Stimulated activated CD8-positive, alpha-beta memory T cell treated with anti-CD3 and anti-CD28 coated beads, Interleukin-4, amount 100 ng/mL, for 24 hours (primary cell): ENCODE results near the gene INPP4A.

ENCODE experiments used
- DNase-seq: peaks from one replicate; pipeline ENCODE4 v3.0.0-alpha.2; 2020; ENCODE audit warnings: low read depth

INPP4A gene

GRCh38 chr2:98496750-98497493 is 52.3 kb downstream of the INPP4A start:
- no peak for DNase-seq

GRCh38 chr2:98498703-98499440 is 54.2 kb downstream of the INPP4A start:
- no peak for DNase-seq

- no peak for DNase-seq
These were observed 55.9 kb downstream of the INPP4A start for GRCh38 chr2:98500561-98500960.

- no peak for DNase-seq
These were observed 56.6 kb downstream of the INPP4A start for GRCh38 chr2:98501223-98501622.

- no peak for DNase-seq
These were observed 57.2 kb downstream of the INPP4A start for GRCh38 chr2:98501876-98502275.

- no peak for DNase-seq
These were observed 58.1 kb downstream of the INPP4A start for GRCh38 chr2:98502556-98503335.

DNA sequence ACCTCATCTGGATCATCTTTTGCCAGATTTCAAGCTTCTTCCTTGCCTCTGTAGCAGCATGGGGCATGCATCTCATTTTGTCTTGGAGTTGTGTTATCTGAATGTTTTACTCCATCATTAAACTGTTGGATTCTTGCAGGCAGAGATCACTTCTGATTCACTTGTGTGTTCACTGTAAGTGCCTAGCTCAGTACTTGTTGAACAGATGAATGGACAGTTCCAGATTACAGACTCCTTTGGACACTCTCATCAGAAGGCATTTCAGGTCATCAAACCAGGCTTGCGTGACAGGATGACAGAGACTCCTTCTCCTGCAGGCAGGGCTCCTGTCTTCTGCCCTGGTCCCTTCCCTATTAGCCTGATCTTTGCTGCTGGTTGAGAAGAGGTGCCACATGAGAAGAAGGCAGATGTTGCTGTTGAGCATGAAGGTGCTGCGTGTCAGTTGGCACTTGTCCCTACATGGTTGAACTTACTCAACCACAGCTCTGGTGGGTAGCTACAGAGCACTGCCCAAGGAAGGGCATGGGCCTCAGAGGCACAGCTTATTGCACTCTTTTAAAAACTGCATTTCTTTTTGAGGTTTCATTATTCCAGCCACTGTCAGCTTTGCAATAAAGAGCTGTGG is 58.9 kb downstream of the INPP4A start:
- no peak for DNase-seq

DNA sequence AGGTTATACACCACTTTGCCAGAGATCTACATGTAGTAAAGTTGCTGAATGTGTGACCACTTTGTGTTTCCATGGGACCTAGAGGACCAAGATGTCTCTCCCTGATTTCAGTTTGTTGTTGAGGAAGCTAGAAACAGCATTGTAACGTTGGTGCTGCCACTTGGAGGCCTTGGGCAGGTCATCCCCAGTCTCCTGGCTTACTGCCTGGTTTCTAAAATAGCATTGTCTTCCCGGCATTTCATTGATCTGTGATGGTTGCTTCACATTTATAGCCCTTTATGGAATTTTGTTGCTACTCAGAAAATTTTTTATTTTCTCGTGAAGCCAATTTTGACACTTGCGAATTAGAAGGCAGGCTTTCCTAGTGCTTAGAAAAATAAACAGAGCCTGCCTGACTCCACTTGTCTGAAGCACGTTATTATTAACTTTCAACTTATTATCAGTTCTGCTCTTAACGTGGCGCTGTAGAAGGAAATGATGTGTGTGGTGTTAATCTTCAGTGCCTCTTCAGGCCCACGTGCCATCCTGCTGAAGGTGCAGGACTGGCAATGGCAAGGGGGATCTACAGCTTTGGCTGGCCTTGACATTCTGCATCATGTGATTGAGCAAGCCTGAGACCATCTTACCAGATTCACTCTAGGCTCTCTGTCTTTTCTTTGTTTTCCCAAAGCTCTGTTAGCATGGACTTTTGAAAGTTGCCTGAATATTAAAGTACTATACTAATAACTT is 59.9 kb downstream of the INPP4A start:
- no peak for DNase-seq

GRCh38 chr2:98505311-98505808 is 60.7 kb downstream of the INPP4A start:
- no peak for DNase-seq

DNA sequence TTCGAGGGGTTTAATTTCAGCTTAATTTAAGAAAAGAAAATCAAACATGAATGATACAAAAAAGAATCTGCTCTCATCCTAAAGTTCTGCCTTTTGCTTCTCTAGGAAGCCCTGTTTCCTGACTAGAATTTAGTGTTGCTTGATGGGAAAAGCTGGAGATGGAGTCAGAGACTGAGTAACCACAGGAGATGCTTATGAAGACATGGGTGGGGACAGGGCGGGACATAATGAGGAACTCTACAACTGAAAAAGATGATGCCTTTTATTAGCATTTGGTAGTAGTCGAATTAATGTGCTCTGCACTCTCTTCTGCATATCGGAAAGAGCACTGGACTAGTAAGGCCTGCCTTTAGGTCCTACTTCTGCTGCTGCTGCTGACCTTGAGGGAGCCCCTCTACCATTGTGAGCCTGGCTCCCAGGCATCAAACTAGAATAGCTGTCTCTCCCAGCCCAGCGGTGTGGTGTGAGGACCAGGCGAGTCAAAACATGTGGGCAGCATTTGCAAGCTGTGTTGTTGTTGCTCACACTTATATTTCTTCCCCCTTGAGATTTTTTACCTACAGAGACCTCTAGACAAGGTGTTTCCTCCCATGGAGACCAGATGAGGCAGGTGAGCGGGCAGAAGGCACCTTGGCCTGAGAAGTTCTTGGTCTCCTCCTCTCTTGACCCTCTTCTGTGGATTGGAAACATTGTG is 61.5 kb downstream of the INPP4A start:
- DNase-seq, result no peak

DNA sequence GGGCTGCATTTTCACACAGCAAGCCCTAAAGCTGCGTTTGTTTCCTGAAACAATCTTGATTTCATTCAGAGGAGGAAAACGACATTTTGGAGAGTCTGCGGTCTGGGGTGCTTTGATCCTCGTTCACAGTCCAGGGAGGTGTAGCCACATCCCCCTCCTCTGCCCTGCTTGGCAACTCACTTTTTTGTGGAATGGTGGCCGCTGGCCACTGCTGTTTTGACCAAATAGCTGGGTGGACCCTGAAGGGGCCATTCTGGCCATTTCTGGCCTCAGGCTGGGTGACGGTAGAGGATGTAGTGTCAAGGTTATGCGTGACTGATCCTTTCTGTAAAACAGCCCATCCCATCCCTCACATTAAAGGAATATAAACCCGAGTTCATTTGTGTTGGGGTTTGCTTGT is 62.2 kb downstream of the INPP4A start:
- no peak for DNase-seq

- DNase-seq, result no peak
These were observed 62.8 kb downstream of the INPP4A start for GRCh38 chr2:98507461-98507860.

DNA sequence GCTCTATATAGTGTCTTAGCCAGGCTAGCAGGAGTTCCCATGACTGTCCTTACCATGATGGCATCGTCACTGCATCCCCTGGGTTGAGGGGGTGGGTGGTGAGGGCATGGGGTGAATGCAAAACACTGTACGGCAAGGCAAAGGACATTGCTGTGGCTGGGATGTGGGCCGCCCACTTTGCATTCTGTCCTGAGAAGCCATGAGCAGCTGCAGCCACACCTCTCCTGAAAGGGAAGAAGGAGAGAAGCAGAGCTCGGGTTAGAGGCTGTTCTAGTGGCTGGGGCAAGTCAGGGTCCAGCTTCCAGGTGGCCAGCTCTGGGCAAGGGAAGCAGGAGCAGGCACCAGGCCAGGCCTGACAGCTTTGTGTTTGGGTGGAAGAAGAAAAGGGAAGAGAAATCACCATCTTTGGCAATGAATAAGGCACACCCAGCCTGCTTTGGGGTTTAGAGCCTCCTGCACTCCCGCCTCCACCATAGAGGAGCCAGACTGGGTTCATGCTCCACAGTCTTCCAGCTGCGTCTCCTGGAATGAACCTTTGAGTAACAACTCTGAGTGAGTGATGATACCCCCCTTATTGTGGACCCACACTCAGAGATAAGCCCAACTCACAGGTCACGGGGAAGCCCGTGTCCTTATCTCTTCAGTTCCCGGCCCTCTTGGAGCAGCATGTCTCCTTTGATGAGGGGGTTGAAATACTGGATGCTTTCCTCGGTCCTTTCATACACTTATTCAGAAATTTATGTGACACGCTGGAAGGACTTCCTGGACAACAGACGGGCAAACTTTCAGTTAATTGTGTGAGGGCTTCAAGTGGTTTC is 63.4 kb downstream of the INPP4A start:
- DNase-seq, result no peak

DNA sequence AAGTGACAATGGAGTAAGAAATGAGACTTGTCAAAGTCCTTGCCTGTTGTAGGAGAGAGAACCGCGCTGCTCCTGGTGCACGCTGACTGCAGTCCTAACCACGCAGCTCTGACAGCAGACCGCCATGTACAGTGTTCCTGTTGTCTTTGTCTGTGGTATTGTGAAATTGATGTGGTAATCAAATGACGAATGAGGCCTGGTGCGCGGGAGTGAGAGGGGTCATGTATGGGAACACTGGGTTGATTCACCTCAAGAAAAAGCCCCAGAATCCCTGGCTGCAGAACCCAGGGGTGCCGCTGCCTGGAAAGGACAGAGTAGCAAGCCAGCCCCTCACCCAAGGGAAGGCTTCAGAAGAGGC is 64.0 kb downstream of the INPP4A start:
- DNase-seq, result peak; percentile 34

GRCh38 chr2:98509542-98510321 is 65.1 kb downstream of the INPP4A start:
- DNase-seq, result no peak

DNA sequence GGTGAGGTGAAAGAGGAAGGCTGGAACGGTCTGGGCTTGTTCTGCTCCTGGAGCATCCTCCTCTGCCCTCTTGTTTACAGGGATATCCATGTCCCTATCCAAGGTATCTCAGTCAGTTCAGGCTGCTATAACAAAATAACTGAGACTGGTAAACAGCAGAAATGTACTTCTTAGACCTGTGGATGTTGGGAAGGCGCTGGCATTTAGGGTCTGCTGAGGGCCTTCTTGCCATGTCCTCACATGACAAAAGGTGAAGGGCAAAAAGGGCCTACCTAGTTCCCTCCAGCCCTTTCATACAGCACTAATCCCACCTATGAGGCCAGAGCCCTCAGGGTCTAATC is 65.6 kb downstream of the INPP4A start:
- DNase-seq, result no peak

- no peak for DNase-seq
These were observed 67.3 kb downstream of the INPP4A start for GRCh38 chr2:98511981-98512380.

- DNase-seq, result no peak
These were observed 68.0 kb downstream of the INPP4A start for GRCh38 chr2:98512699-98513098.

DNA sequence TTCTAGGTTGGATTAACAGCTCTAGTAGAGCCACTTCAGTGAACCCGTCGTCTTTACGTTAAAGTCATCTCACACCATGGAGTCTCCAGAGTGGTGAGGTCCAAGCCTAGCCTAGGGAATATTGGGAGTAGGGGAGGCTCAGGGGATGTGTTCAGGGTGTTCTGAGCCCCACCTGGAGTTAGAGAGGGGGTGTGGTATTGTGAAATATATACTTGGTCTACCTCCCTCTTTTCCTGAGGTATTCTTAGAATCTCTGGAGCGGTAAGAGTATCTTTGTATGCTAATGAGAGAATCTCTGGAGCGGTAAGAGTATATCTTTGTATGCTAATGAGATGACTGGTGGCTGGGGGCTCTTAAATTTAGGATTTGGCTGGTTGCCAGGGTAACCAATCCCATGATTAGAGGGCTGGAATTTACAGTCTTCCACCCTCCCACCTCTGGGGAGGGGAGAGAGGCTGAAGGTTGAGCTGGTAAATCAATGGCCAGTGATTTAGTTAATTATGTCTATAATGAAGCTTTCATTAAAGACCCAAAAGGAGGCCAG is 69.5 kb downstream of the INPP4A start:
- DNase-seq, result no peak
